Endothelial cell of umbilical vein (primary cell): Measurements from ENCODE around the gene MNT. TPM values are rescaled to one million over a fixed set of nuclear protein-coding genes. Genes with fewer than 3 reads are reported as not detected.

Experiments used
- BruUV-seq: library from RNA; stranded (reverse); fragments of 400-500 nt; replicated peaks from 2 replicates; lab custom pipeline; 2021; lab: Mats Ljungman, UMichigan
- CTCF ChIA-PET: fragments of 300-600, 350-600 bp; sonication (Branson Sonifier 250); formaldehyde crosslinking; loops from one replicate; lab custom pipeline; 2021; ENCODE audit warnings: antibody characterized with exemption, inconsistent platforms; lab: Charles Lee
- POLR2A ChIA-PET: fragments of 300-600, 350-600 bp; sonication (Branson Sonifier 250); formaldehyde crosslinking; loops from one replicate; lab custom pipeline; 2021; ENCODE audit warnings: antibody characterized with exemption, inconsistent platforms; lab: Charles Lee
- DNase-seq: peaks from one replicate; pipeline ENCODE4 v3.0.0-alpha.2; 2011; ENCODE audit warnings: low read depth, low spot score
- FAIRE-seq: peaks from 2 replicates; lab custom pipeline; 2011; peaks lifted over from hg19 to GRCh38; lab: Jason Lieb, UNC
- H2AFZ ChIP-seq: 2 replicates; pipeline ENCODE4 v1.6.0; 2012; ENCODE audit warnings: low read depth, low read length, control low read depth, inconsistent platforms
- H3K27ac ChIP-seq: 2 replicates; pipeline ENCODE4 v1.5.1; 2011; ENCODE audit warnings: low read depth, mild to moderate bottlenecking, control low read depth, low read length, moderate library complexity; ENCODE audit not compliant: insufficient read depth
- H3K27me3 ChIP-seq, 2 experiments: 2 replicates each; pipeline versions ENCODE4 v1.6.0 to v1.6.1; 2011; ENCODE audit warnings: low read length in 2 of 2, mixed read lengths in 1 of 2; ENCODE audit not compliant: control insufficient read depth in 2 of 2, insufficient read depth in 2 of 2
- H3K36me3 ChIP-seq, 2 experiments: 2 replicates in 1 of 2; 3 replicates in 1 of 2; pipeline ENCODE4 v1.5.1; 2011; ENCODE audit warnings: low read length in 2 of 2, mild to moderate bottlenecking in 1 of 2, moderate library complexity in 1 of 2; ENCODE audit not compliant: control insufficient read depth in 2 of 2, insufficient read depth in 2 of 2; ENCODE audit errors: extremely low read depth in 1 of 2
- H3K4me1 ChIP-seq: 3 replicates; pipeline ENCODE4 v1.5.1; 2011; ENCODE audit warnings: mild to moderate bottlenecking, low read length; ENCODE audit not compliant: control insufficient read depth, insufficient read depth; ENCODE audit errors: extremely low read depth
- H3K4me2 ChIP-seq: 2 replicates; pipeline ENCODE4 v1.6.1; 2011; ENCODE audit warnings: low read length, control low read depth, mixed read lengths; ENCODE audit not compliant: insufficient read depth
- H3K4me3 ChIP-seq, 3 experiments: fragments of 200-600 bp in 1 of 3; sonication (generic), shearing (Covaris generic) in 1 of 3; replicated peaks in 1 of 3; 2 replicates each; pipeline ENCODE4 v1.5.1; 2011 to 2016; ENCODE audit warnings: control low read depth in 3 of 3, low read length in 3 of 3, mild to moderate bottlenecking in 2 of 3, inconsistent platforms in 1 of 3, low read depth in 1 of 3, moderate library complexity in 1 of 3; ENCODE audit not compliant: insufficient read depth in 1 of 3
- H3K79me2 ChIP-seq: 2 replicates; pipeline ENCODE4 v1.6.0; 2012; ENCODE audit warnings: low read length, inconsistent platforms; ENCODE audit not compliant: control insufficient read depth, insufficient read depth
- H3K9ac ChIP-seq: replicated peaks from 2 replicates; pipeline ENCODE3; 2011; ENCODE audit warnings: low read length, control low read depth; ENCODE audit not compliant: insufficient read depth; ENCODE audit errors: extremely low read depth
- H3K9me1 ChIP-seq: replicated peaks from 3 replicates; pipeline ENCODE4 v1.6.0; 2011; ENCODE audit warnings: mild to moderate bottlenecking, low read length; ENCODE audit not compliant: control insufficient read depth, insufficient read depth; ENCODE audit errors: extremely low read depth
- H3K9me3 ChIP-seq: replicated peaks from 2 replicates; pipeline ENCODE4 v1.5.1; 2012; ENCODE audit warnings: low read length, inconsistent platforms; ENCODE audit not compliant: control insufficient read depth, insufficient read depth
- H4K20me1 ChIP-seq: replicated peaks from 2 replicates; pipeline ENCODE3; 2011; ENCODE audit warnings: mild to moderate bottlenecking, low read length; ENCODE audit not compliant: control insufficient read depth, insufficient read depth; ENCODE audit errors: extremely low read depth
- CTCF ChIP-seq, 2 donors: IDR thresholded peaks; 1 replicate in 1 of 2; 2 replicates in 1 of 2; pipeline ENCODE4 v1.5.1; 2011; ENCODE audit warnings: low read length in 2 of 2, mild to moderate bottlenecking in 2 of 2, moderate library complexity in 2 of 2, control low read depth in 1 of 2, inconsistent platforms in 1 of 2, low read depth in 1 of 2; ENCODE audit not compliant: insufficient read depth in 1 of 2; ENCODE audit errors: extremely low read depth in 1 of 2
- EZH2 ChIP-seq: IDR thresholded peaks from 2 replicates; pipeline ENCODE4 v1.6.1; 2012; ENCODE audit warnings: borderline replicate concordance, low read depth, mild to moderate bottlenecking, moderate library complexity, low read length, inconsistent platforms; ENCODE audit not compliant: severe bottlenecking
- FOS ChIP-seq: IDR thresholded peaks from 2 replicates; pipeline ENCODE4 v1.6.1; 2011; ENCODE audit warnings: mild to moderate bottlenecking, low read length, moderate library complexity, borderline replicate concordance; ENCODE audit not compliant: insufficient read depth
- GATA2 ChIP-seq: IDR thresholded peaks from 2 replicates; pipeline ENCODE4 v1.7.0; 2011; ENCODE audit warnings: low read depth, mild to moderate bottlenecking, moderate library complexity, mixed read lengths, low read length; ENCODE audit not compliant: insufficient read length, insufficient read depth
- JUN ChIP-seq: IDR thresholded peaks from 2 replicates; pipeline ENCODE4 v1.6.1; 2011; ENCODE audit warnings: borderline replicate concordance, low read depth; ENCODE audit not compliant: insufficient read length, insufficient read depth
- MAX ChIP-seq: IDR thresholded peaks from 2 replicates; pipeline ENCODE4 v1.6.1; 2011; ENCODE audit not compliant: insufficient read depth, insufficient read length
- MYC ChIP-seq: IDR thresholded peaks from one replicate; pipeline ENCODE4 v1.6.1; 2011; ENCODE audit warnings: mild to moderate bottlenecking, low read depth, low read length
- POLR2A ChIP-seq: IDR thresholded peaks from 2 replicates; pipeline ENCODE4 v1.6.1; 2012; ENCODE audit warnings: low read depth, mild to moderate bottlenecking, control low read depth, low read length
- POLR2AphosphoS5 ChIP-seq: IDR thresholded peaks from 2 replicates; pipeline ENCODE4 v1.6.1; 2012; ENCODE audit warnings: low read depth, mild to moderate bottlenecking, control low read depth, low read length, moderate library complexity; ENCODE audit not compliant: insufficient read depth
- dilution Hi-C: fragments of 300-500 bp; cut with MboI; formaldehyde crosslinking; loops from one replicate; pipeline ENCODE4 v1.15.0; 2019; ENCODE audit warnings: low sequenced_read_pairs; ENCODE audit not compliant: extremely low pct_ligation_motif_present
- intact Hi-C: fragments of 100-400 bp; cut with micrococcal nuclease; formaldehyde crosslinking; loops from one replicate; pipeline ENCODE4 v1.10.0; 2022
- polyA plus RNA-seq, 4 experiments: library from polyadenylated mRNA; depleted of rRNA in 3 of 4; stranded (reverse) in 3 of 4; unstranded in 1 of 4; fragments of >200 nt; gene quantifications; 2 replicates each; pipeline versions ENCODE4 v1.2.1 to v1.2.3, GENCODE V29; 2011 to 2012; ENCODE audit warnings: missing spikeins in 1 of 4
- total RNA-seq: library from RNA; stranded (reverse); gene quantifications from 2 replicates; pipeline ENCODE4 v1.2.3, GENCODE V29; 2021

The MNT gene
- total and polyA plus RNA-seq, 2 donors (not counting 3 experiments of a cell fraction or from before 2014, with no cell fraction given), result 4.1 to 21.6 TPM

- Histone ChIP-seq H3K4me1 (peaks cover 15% of the 10 kb centered on the region), H3K79me2 (no peaks in the 10 kb centered on the region), H3K9me3 (no peaks in the 10 kb centered on the region), H3K9me1 (no peaks in the 10 kb centered on the region), H3K36me3 (peaks cover 0 to 3% of the 10 kb centered on the region in 2 experiments), H3K9ac (no peak overlapping the region), H2AFZ (no peak overlapping the region), H3K4me3 (no peak overlapping the region), H3K27ac (no peak overlapping the region), H3K27me3 (no peaks in the 10 kb centered on the region), H4K20me1 (no peaks in the 10 kb centered on the region), H3K4me2 (no peak overlapping the region)
- intact Hi-C loops (no loop called here), dilution Hi-C loops (no loop called here)
- DNase-seq, result no peak
- FAIRE-seq, result no peak
- no TSS peak for BruUV-seq
- ChIA-PET CTCF (interaction anchor here (1.0 to 1.2 kb wide), 2 partner anchors 10 to 22 kb away, joined by 3 to 4 read pairs; partner anchors contain the start of gene TSR1), POLR2A (interaction anchor here (0.6 kb wide), 1 partner anchor 38 kb away, joined by 7 read pairs; no protein-coding TSS in a partner anchor)
- TF ChIP-seq FOS (no peak), GATA2 (no peak), POLR2AphosphoS5 (no peak), CTCF (IDR thresholded peaks at IDR 0.05; ENCODE audit: extremely low read depth in 1 of 2, insufficient read depth in 1 of 2, low read depth in 1 of 2, low read length in 2 of 2) (no peak), MYC (no peak), POLR2A (no peak), EZH2 (no peak), JUN (no peak), MAX (no peak)
These were observed 42.9 kb downstream of the MNT start for GRCh38 chr17:2357931-2358434.
